ENCODE data around the gene LIMK1.
A peak's percentile ranks its signal among the peaks of the same experiment; 100 is the strongest.
"Not testable (repeated sequence)": the region's sequence is repeated elsewhere in the genome, so short reads cannot be mapped to it uniquely, and the experiment has no call there.

LIMK1 gene

GRCh38 chr7:74083117-74083876, at the start of gene LIMK1:
Gene LIMK1 (plus strand): TSS chr7:74083804. CDS start chr7:74083991, 187 bp downstream.
- DNase-seq (ENCODE audit: low read depth): peak; percentile 66

GRCh38 chr7:74037609-74038008, 46.0 kb upstream of the LIMK1 start:
- no peak for DNase-seq (ENCODE audit: low read depth)

GRCh38 chr7:74038194-74038961, 45.2 kb upstream of the LIMK1 start:
- DNase-seq (ENCODE audit: low read depth): no peak

- no peak for DNase-seq (ENCODE audit: low read depth)
Measured at GRCh38 chr7:74039337-74039736, 44.3 kb upstream of the LIMK1 start.

GRCh38 chr7:74040101-74040790, 43.4 kb upstream of the LIMK1 start:
- no peak for DNase-seq (ENCODE audit: low read depth)

GRCh38 chr7:74040791-74041520, 42.6 kb upstream of the LIMK1 start:
- DNase-seq (ENCODE audit: low read depth): no peak

GRCh38 chr7:74042746-74043522, 40.7 kb upstream of the LIMK1 start:
- DNase-seq (ENCODE audit: low read depth): no peak

- DNase-seq (ENCODE audit: low read depth): no peak
Measured at GRCh38 chr7:74043523-74043951, 40.1 kb upstream of the LIMK1 start.

GRCh38 chr7:74044366-74045350, 38.9 kb upstream of the LIMK1 start:
- no peak for DNase-seq (ENCODE audit: low read depth)

- DNase-seq (ENCODE audit: low read depth): not testable (repeated sequence)
Measured at GRCh38 chr7:74046581-74046980, 37.0 kb upstream of the LIMK1 start.

- DNase-seq (ENCODE audit: low read depth): no peak
Measured at GRCh38 chr7:74047804-74048380, 35.7 kb upstream of the LIMK1 start.

- DNase-seq (ENCODE audit: low read depth): no peak
Measured at GRCh38 chr7:74048999-74049599, 34.5 kb upstream of the LIMK1 start.

GRCh38 chr7:74049997-74050798, 33.4 kb upstream of the LIMK1 start:
- DNase-seq (ENCODE audit: low read depth): no peak

- DNase-seq (ENCODE audit: low read depth): no peak
Measured at GRCh38 chr7:74051193-74051592, 32.4 kb upstream of the LIMK1 start.

GRCh38 chr7:74051629-74052410, 31.8 kb upstream of the LIMK1 start:
- DNase-seq (ENCODE audit: low read depth): no peak

- DNase-seq (ENCODE audit: low read depth): no peak
Measured at GRCh38 chr7:74052628-74053027, 31.0 kb upstream of the LIMK1 start.

- no peak for DNase-seq (ENCODE audit: low read depth)
Measured at GRCh38 chr7:74053589-74054186, 29.9 kb upstream of the LIMK1 start.
